ACC112 (cell line): ENCODE data around the gene OTOG.

Source experiments
- H2AFZ ChIP-seq: fragments of 200-600 bp; sonication (generic); one replicate; pipeline ENCODE4 v1.6.0; 2017; ENCODE audit warnings: antibody characterized with exemption, low read length; ENCODE audit not compliant: unreplicated experiment
- H3K27ac ChIP-seq: fragments of 200-600 bp; sonication (generic); 2 replicates; pipeline ENCODE4 v1.5.1; 2014; ENCODE audit warnings: low read depth, mild to moderate bottlenecking, antibody characterized with exemption, low read length, moderate library complexity
- H3K27me3 ChIP-seq: fragments of 200-600 bp; sonication (generic); 2 replicates; pipeline ENCODE4 v1.6.1; 2014; ENCODE audit warnings: mild to moderate bottlenecking, antibody characterized with exemption, low read length, moderate library complexity, mixed read lengths; ENCODE audit not compliant: insufficient read depth
- H3K36me3 ChIP-seq: fragments of 200-600 bp; sonication (generic); 2 replicates; pipeline ENCODE4 v1.6.1; 2016; ENCODE audit warnings: mild to moderate bottlenecking, antibody characterized with exemption, low read length, moderate library complexity, mixed read lengths; ENCODE audit not compliant: insufficient read depth
- H3K4me1 ChIP-seq: fragments of 200-600 bp; sonication (generic); one replicate; pipeline ENCODE4 v1.6.1; 2016; ENCODE audit warnings: low read length, mixed read lengths; ENCODE audit not compliant: insufficient read depth, unreplicated experiment, control insufficient read depth
- H3K4me3 ChIP-seq: fragments of 200-600 bp; sonication (generic); 2 replicates; pipeline ENCODE4 v1.5.1; 2014; ENCODE audit warnings: mild to moderate bottlenecking, low read depth, low read length
- H3K79me2 ChIP-seq: fragments of 200-600 bp; sonication (generic); one replicate; pipeline ENCODE4 v1.6.0; 2016; ENCODE audit warnings: low read length; ENCODE audit not compliant: control insufficient read depth, unreplicated experiment, insufficient read depth

Gene OTOG

GRCh38 chr11:17508791-17509190 lies 38.3 kb upstream of the OTOG start:
- Histone ChIP-seq H2AFZ (no peak overlapping the region), H3K27me3 (peaks cover 44% of the 10 kb centered on the region), H3K4me1 (peaks cover 20% of the 10 kb centered on the region), H3K27ac (no peak overlapping the region), H3K79me2 (no peaks in the 10 kb centered on the region), H3K4me3 (no peak overlapping the region), H3K36me3 (no peaks in the 10 kb centered on the region)

- Histone ChIP-seq H3K79me2 (no peaks in the 10 kb centered on the region), H3K27ac (no peak overlapping the region), H3K36me3 (no peaks in the 10 kb centered on the region), H3K4me1 (peaks cover 20% of the 10 kb centered on the region), H2AFZ (no peak overlapping the region), H3K27me3 (peaks cover 45% of the 10 kb centered on the region), H3K4me3 (no peak overlapping the region)
Measured at GRCh38 chr11:17510507-17511206, 36.4 kb upstream of the OTOG start.

GRCh38 chr11:17511571-17511970 lies 35.5 kb upstream of the OTOG start:
- H3K27me3 ChIP-seq = peaks cover 50% of the 10 kb centered on the region
- H3K27ac ChIP-seq = no peak overlapping the region
- H2AFZ ChIP-seq = no peak overlapping the region
- H3K4me1 ChIP-seq = peaks cover 20% of the 10 kb centered on the region
- H3K79me2 ChIP-seq = no peaks in the 10 kb centered on the region
- no peaks in the 10 kb centered on the region for H3K36me3 ChIP-seq
- H3K4me3 ChIP-seq = no peak overlapping the region

GRCh38 chr11:17512101-17512500 lies 35.0 kb upstream of the OTOG start:
- Histone ChIP-seq H2AFZ (no peak overlapping the region), H3K27me3 (peaks cover 55% of the 10 kb centered on the region), H3K4me3 (no peak overlapping the region), H3K36me3 (no peaks in the 10 kb centered on the region), H3K79me2 (no peaks in the 10 kb centered on the region), H3K4me1 (peaks cover 20% of the 10 kb centered on the region), H3K27ac (no peak overlapping the region)

- Histone ChIP-seq H3K27ac (no peak overlapping the region), H3K4me3 (no peak overlapping the region), H3K4me1 (peaks cover 9% of the 10 kb centered on the region), H2AFZ (no peak overlapping the region), H3K27me3 (peaks cover 61% of the 10 kb centered on the region), H3K79me2 (no peaks in the 10 kb centered on the region), H3K36me3 (no peaks in the 10 kb centered on the region)
Measured at GRCh38 chr11:17513853-17514252, 33.2 kb upstream of the OTOG start.

- Histone ChIP-seq H3K27me3 (peaks cover 67% of the 10 kb centered on the region), H2AFZ (no peak overlapping the region), H3K4me1 (peaks cover 4% of the 10 kb centered on the region), H3K79me2 (no peaks in the 10 kb centered on the region), H3K27ac (no peak overlapping the region), H3K4me3 (no peak overlapping the region), H3K36me3 (no peaks in the 10 kb centered on the region)
Measured at GRCh38 chr11:17514476-17514875, 32.6 kb upstream of the OTOG start.

- H3K79me2 ChIP-seq = no peaks in the 10 kb centered on the region
- peaks cover 4% of the 10 kb centered on the region for H3K4me1 ChIP-seq
- H3K36me3 ChIP-seq = no peaks in the 10 kb centered on the region
- no peak overlapping the region for H3K27ac ChIP-seq
- H3K4me3 ChIP-seq = no peak overlapping the region
- peaks cover 67% of the 10 kb centered on the region for H3K27me3 ChIP-seq
- H2AFZ ChIP-seq = no peak overlapping the region
Measured at GRCh38 chr11:17515443-17516176, 31.4 kb upstream of the OTOG start.

- Histone ChIP-seq H3K4me3 (no peak overlapping the region), H3K79me2 (no peaks in the 10 kb centered on the region), H3K36me3 (no peaks in the 10 kb centered on the region), H3K27me3 (peaks cover 63% of the 10 kb centered on the region), H2AFZ (no peak overlapping the region), H3K27ac (no peak overlapping the region), H3K4me1 (peaks cover 4% of the 10 kb centered on the region)
Measured at GRCh38 chr11:17516551-17517150, 30.4 kb upstream of the OTOG start.

GRCh38 chr11:17517186-17517585 lies 29.9 kb upstream of the OTOG start:
- Histone ChIP-seq H3K4me1 (peaks cover 4% of the 10 kb centered on the region), H3K4me3 (no peak overlapping the region), H2AFZ (no peak overlapping the region), H3K79me2 (no peaks in the 10 kb centered on the region), H3K27ac (no peak overlapping the region), H3K36me3 (no peaks in the 10 kb centered on the region), H3K27me3 (peaks cover 61% of the 10 kb centered on the region)

GRCh38 chr11:17518366-17518765 lies 28.7 kb upstream of the OTOG start:
- H2AFZ ChIP-seq = no peak overlapping the region
- H3K36me3 ChIP-seq = no peaks in the 10 kb centered on the region
- H3K4me3 ChIP-seq = no peak overlapping the region
- no peak overlapping the region for H3K27ac ChIP-seq
- peaks cover 51% of the 10 kb centered on the region for H3K27me3 ChIP-seq
- H3K79me2 ChIP-seq = no peaks in the 10 kb centered on the region
- H3K4me1 ChIP-seq = peaks cover 3% of the 10 kb centered on the region
